Neural progenitor cell (in vitro differentiated cells): ENCODE results near the gene GALNT13. TPM values are rescaled to one million over a fixed set of nuclear protein-coding genes. Genes with fewer than 3 reads are reported as not detected.

Source experiments
- DNase-seq: peaks from one replicate; pipeline ENCODE4 v3.0.0-alpha.2; 2016; ENCODE audit warnings: low spot score
- H2AFZ ChIP-seq: fragments of 200-600 bp; sonication (generic); replicated peaks from 2 replicates; pipeline ENCODE4 v1.6.1; 2016; ENCODE audit warnings: antibody characterized with exemption
- H3F3A ChIP-seq: fragments of 200-600 bp; sonication (generic); 2 replicates; pipeline ENCODE4 v1.6.1; 2016; ENCODE audit warnings: antibody characterized with exemption, low read depth
- H3K27ac ChIP-seq: fragments of 200-600 bp; sonication (generic); 2 replicates; pipeline ENCODE4 v1.5.1; 2016; ENCODE audit warnings: mild to moderate bottlenecking
- H3K27me3 ChIP-seq: fragments of 200-600 bp; sonication (generic); 2 replicates; pipeline ENCODE4 v1.6.1; 2016; ENCODE audit warnings: mild to moderate bottlenecking, moderate library complexity
- H3K36me3 ChIP-seq: fragments of 200-600 bp; sonication (generic); 2 replicates; pipeline ENCODE4 v1.5.1; 2016
- H3K4me1 ChIP-seq: fragments of 200-600 bp; sonication (generic); 2 replicates; pipeline ENCODE4 v1.6.1; 2016; ENCODE audit warnings: mixed run types
- H3K4me2 ChIP-seq: fragments of 200-600 bp; sonication (generic); 2 replicates; pipeline ENCODE4 v1.6.1; 2016
- H3K4me3 ChIP-seq: fragments of 200-600 bp; sonication (generic); 2 replicates; pipeline ENCODE4 v1.5.1; 2016
- H3K79me2 ChIP-seq: fragments of 200-600 bp; sonication (generic); 2 replicates; pipeline ENCODE4 v1.6.1; 2016; ENCODE audit warnings: low read depth
- H3K9ac ChIP-seq: fragments of 200-600 bp; sonication (generic); 2 replicates; pipeline ENCODE4 v1.6.1; 2016
- H3K9me3 ChIP-seq: fragments of 200-600 bp; sonication (generic); 2 replicates; pipeline ENCODE4 v1.5.1; 2016; ENCODE audit warnings: low read depth
- H4K20me1 ChIP-seq: fragments of 200-600 bp; sonication (generic); 2 replicates; pipeline ENCODE4 v1.6.1; 2016; ENCODE audit warnings: low read depth
- H3K27ac Mint-ChIP-seq: 3 replicates; pipeline ENCODE4 v1.8.0; 2021; ENCODE audit warnings: mixed read lengths
- H3K27me3 Mint-ChIP-seq: 2 replicates; pipeline ENCODE4 v1.8.0; 2022; ENCODE audit warnings: low read depth, mild to moderate bottlenecking, inconsistent platforms, moderate library complexity, mixed read lengths; ENCODE audit not compliant: insufficient read depth
- H3K36me3 Mint-ChIP-seq: 3 replicates; pipeline ENCODE4 v1.8.0; 2021; ENCODE audit warnings: mixed read lengths
- H3K4me1 Mint-ChIP-seq: 3 replicates; pipeline ENCODE4 v1.8.0; 2021; ENCODE audit warnings: mixed read lengths
- H3K4me3 Mint-ChIP-seq: 3 replicates; pipeline ENCODE4 v1.8.0; 2021; ENCODE audit warnings: mild to moderate bottlenecking, moderate library complexity, mixed read lengths
- H3K9me3 Mint-ChIP-seq: 3 replicates; pipeline ENCODE4 v1.8.0; 2020; ENCODE audit warnings: mixed read lengths
- EZH2 ChIP-seq: fragments of 200-600 bp; sonication (generic); IDR thresholded peaks from 2 replicates; pipeline ENCODE4 v1.6.1; 2017; ENCODE audit warnings: antibody characterized with exemption, mild to moderate bottlenecking, moderate library complexity
- EZH2phosphoT487 ChIP-seq: fragments of 200-600 bp; sonication (generic); IDR thresholded peaks from 2 replicates; pipeline ENCODE4 v1.6.1; 2017; ENCODE audit warnings: antibody characterized with exemption
- total RNA-seq: library from RNA; depleted of rRNA; stranded (reverse); fragments of >200 nt; gene quantifications from 2 replicates; pipeline ENCODE4 v1.2.3, GENCODE V29; 2015; ENCODE audit warnings: low replicate concordance
- TF ChIP-seq, protein P1 (sequence below): fragments of 200-600 bp; sonication (generic); IDR thresholded peaks from 2 replicates; pipeline ENCODE4 v1.5.1; 2017; ENCODE audit warnings: antibody characterized with exemption, mild to moderate bottlenecking

GALNT13 gene
- total RNA-seq, 1 donor from 2014 or later = 5.9 TPM

- TF ChIP-seq EZH2phosphoT487 (no peak), EZH2 (no peak)
- TF ChIP-seq, protein P1, sequence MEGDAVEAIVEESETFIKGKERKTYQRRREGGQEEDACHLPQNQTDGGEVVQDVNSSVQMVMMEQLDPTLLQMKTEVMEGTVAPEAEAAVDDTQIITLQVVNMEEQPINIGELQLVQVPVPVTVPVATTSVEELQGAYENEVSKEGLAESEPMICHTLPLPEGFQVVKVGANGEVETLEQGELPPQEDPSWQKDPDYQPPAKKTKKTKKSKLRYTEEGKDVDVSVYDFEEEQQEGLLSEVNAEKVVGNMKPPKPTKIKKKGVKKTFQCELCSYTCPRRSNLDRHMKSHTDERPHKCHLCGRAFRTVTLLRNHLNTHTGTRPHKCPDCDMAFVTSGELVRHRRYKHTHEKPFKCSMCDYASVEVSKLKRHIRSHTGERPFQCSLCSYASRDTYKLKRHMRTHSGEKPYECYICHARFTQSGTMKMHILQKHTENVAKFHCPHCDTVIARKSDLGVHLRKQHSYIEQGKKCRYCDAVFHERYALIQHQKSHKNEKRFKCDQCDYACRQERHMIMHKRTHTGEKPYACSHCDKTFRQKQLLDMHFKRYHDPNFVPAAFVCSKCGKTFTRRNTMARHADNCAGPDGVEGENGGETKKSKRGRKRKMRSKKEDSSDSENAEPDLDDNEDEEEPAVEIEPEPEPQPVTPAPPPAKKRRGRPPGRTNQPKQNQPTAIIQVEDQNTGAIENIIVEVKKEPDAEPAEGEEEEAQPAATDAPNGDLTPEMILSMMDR = no peak
- H3K36me3 Mint-ChIP-seq = no peaks in the 10 kb centered on the region
- H3K4me3 ChIP-seq = no peak overlapping the region
Measured at GRCh38 chr2:154428022-154428421, 556.3 kb downstream of the GALNT13 start.

DNA sequence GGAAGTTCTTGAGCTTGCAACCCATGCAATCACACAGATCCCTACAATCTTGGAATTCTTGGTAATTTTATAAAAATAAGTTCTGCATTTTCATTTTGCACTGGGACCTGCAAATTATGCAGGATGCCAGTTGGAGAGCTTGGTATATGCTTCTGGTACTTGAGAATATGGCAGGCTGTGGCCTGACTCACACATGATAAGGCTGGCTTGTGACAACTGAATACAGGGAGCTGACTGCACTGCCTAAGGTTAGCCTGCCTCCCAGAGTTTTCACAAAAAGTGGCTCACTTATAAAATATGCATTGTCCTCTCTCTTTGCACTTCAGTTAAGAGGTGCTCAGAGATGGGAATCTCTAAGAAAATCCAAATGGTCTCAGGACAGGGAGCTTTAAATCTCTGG is 561.3 kb downstream of the GALNT13 start:
- Histone ChIP-seq H2AFZ (no peak overlapping the region), H3K4me1 (no peaks in the 10 kb centered on the region), H3K4me2 (no peak overlapping the region), H3F3A (no peaks in the 10 kb centered on the region), H4K20me1 (no peaks in the 10 kb centered on the region), H3K9ac (no peak overlapping the region), H3K9me3 (no peaks in the 10 kb centered on the region), H3K79me2 (no peaks in the 10 kb centered on the region), H3K27me3 (no peaks in the 10 kb centered on the region), H3K4me3 (no peak overlapping the region), H3K27ac (no peak overlapping the region), H3K36me3 (no peaks in the 10 kb centered on the region)
- peaks cover 2% of the 10 kb centered on the region for H3K27me3 Mint-ChIP-seq
- H3K4me1 Mint-ChIP-seq = no peaks in the 10 kb centered on the region
- H3K27ac Mint-ChIP-seq = no peak overlapping the region
- TF ChIP-seq EZH2phosphoT487 = no peak
- TF ChIP-seq EZH2 = no peak
- TF ChIP-seq, protein P1 = no peak
- no peak overlapping the region for H3K4me3 Mint-ChIP-seq
- no peak for DNase-seq
- H3K9me3 Mint-ChIP-seq = peaks cover 2% of the 10 kb centered on the region
- no peaks in the 10 kb centered on the region for H3K36me3 Mint-ChIP-seq

More at GRCh38 chr2:154428022-154428421, 556.3 kb downstream of the GALNT13 start:
- Histone ChIP-seq H4K20me1 (no peaks in the 10 kb centered on the region), H3K4me2 (no peak overlapping the region), H3K27ac (no peak overlapping the region), H3K79me2 (no peaks in the 10 kb centered on the region), H2AFZ (no peak overlapping the region), H3K9ac (no peak overlapping the region), H3K27me3 (no peaks in the 10 kb centered on the region), H3K9me3 (no peaks in the 10 kb centered on the region), H3F3A (no peaks in the 10 kb centered on the region), H3K4me1 (no peaks in the 10 kb centered on the region), H3K36me3 (no peaks in the 10 kb centered on the region)
- Mint-ChIP-seq H3K4me3 (no peak overlapping the region), H3K9me3 (peaks cover 2% of the 10 kb centered on the region), H3K4me1 (no peaks in the 10 kb centered on the region), H3K27me3 (no peaks in the 10 kb centered on the region), H3K27ac (no peak overlapping the region)
- no peak for DNase-seq

DNA sequence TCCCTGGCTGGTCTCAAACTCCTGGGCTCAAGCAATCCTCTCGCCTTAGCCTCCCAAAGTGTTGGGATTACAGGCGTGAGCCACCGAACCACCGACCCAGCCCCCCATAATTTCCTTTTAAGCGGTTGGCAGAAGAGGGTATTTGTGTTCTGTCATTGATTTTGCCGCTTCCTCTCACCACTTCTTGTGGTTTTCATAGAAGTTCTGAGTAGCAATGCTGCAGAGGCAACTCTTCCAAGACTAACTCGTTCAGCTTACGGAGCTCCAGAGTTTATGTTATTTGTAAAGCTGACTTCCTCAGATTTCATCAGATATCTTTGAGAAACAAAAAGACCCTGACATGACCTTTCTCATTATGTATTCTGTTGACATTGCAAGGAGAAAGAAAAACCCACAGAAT is 565.4 kb downstream of the GALNT13 start:
- no peak overlapping the region for H3K27ac ChIP-seq
- Mint-ChIP-seq H3K27ac (no peak overlapping the region), H3K36me3 (no peaks in the 10 kb centered on the region), H3K4me1 (no peaks in the 10 kb centered on the region), H3K4me3 (no peak overlapping the region), H3K9me3 (no peaks in the 10 kb centered on the region), H3K27me3 (peaks cover 2% of the 10 kb centered on the region)
- no peak overlapping the region for H3K4me2 ChIP-seq
- H3K4me1 ChIP-seq = no peaks in the 10 kb centered on the region
- TF ChIP-seq EZH2 (no peak), EZH2phosphoT487 (no peak)
- TF ChIP-seq, protein P1 = no peak
- H3K4me3 ChIP-seq = no peak overlapping the region
- no peaks in the 10 kb centered on the region for H3K27me3 ChIP-seq
- H3F3A ChIP-seq = no peaks in the 10 kb centered on the region
- no peak overlapping the region for H2AFZ ChIP-seq
- no peaks in the 10 kb centered on the region for H4K20me1 ChIP-seq
- no peaks in the 10 kb centered on the region for H3K79me2 ChIP-seq
- H3K36me3 ChIP-seq = no peaks in the 10 kb centered on the region
- no peaks in the 10 kb centered on the region for H3K9me3 ChIP-seq
- H3K9ac ChIP-seq = no peak overlapping the region
- no peak for DNase-seq
